IMR-90 (cell line): Measurements from ENCODE around the gene KCNG4. TPM values are rescaled to one million over a fixed set of nuclear protein-coding genes. Genes with fewer than 3 reads are reported as not detected.

Source experiments
- ATAC-seq: fragments of 200-7000 bp; cut with Tn5 transposase; 2 replicates; pipeline ENCODE4 v1.9.1; 2020; ENCODE audit warnings: low read depth, mild to moderate bottlenecking, moderate library complexity
- Bru-seq: library from RNA; stranded (reverse); fragments of 400-500 nt; gene quantifications from one replicate; lab custom pipeline; 2021; lab: Mats Ljungman, UMichigan
- BruChase-seq, 2 experiments: library from RNA; stranded (reverse); fragments of 400-500 nt; gene quantifications; one replicate each; lab custom pipeline; 2021; lab: Mats Ljungman, UMichigan
- BruUV-seq: library from RNA; stranded (reverse); fragments of 400-500 nt; replicated peaks from 2 replicates; lab custom pipeline; 2021; lab: Mats Ljungman, UMichigan
- CTCF ChIA-PET: fragments of 300-600 bp; formaldehyde crosslinking; extraction: SDS; loops from one replicate; lab custom pipeline; 2021; ENCODE audit warnings: antibody characterized with exemption; lab: Yijun Ruan, JAX
- POLR2A ChIA-PET: fragments of 300-600 bp; sonication (Branson Sonifier 250); formaldehyde crosslinking; loops from one replicate; lab custom pipeline; 2022; ENCODE audit warnings: antibody characterized with exemption; ENCODE audit not compliant: unreplicated experiment; lab: Charles Lee
- DNase-seq: peaks from one replicate; pipeline ENCODE4 v3.0.0; 2013
- H2AFZ ChIP-seq: replicated peaks from 2 replicates; pipeline ENCODE3; 2013; ENCODE audit warnings: low read length, mild to moderate bottlenecking; ENCODE audit not compliant: poor library complexity
- H2AK5ac ChIP-seq: 2 replicates; pipeline ENCODE4 v1.6.1; 2013; ENCODE audit warnings: low read depth, low read length, inconsistent platforms
- H2AK9ac ChIP-seq: replicated peaks from 2 replicates; pipeline ENCODE3; 2013; ENCODE audit warnings: mild to moderate bottlenecking, low read depth, low read length, moderate library complexity; ENCODE audit not compliant: poor library complexity
- H2BK120ac ChIP-seq: 2 replicates; pipeline ENCODE4 v1.6.1; 2013; ENCODE audit warnings: low read depth, low read length, inconsistent platforms
- H2BK15ac ChIP-seq: 3 replicates; pipeline ENCODE4 v1.6.1; 2013; ENCODE audit warnings: low read depth, low read length, inconsistent platforms
- H2BK20ac ChIP-seq: 2 replicates; pipeline ENCODE4 v1.6.1; 2013; ENCODE audit warnings: low read depth, mild to moderate bottlenecking, inconsistent platforms, low read length, moderate library complexity
- H2BK5ac ChIP-seq: 2 replicates; pipeline ENCODE4 v1.6.1; 2013; ENCODE audit warnings: mild to moderate bottlenecking, low read depth, low read length, inconsistent platforms; ENCODE audit not compliant: poor library complexity, severe bottlenecking
- H3K14ac ChIP-seq: replicated peaks from 2 replicates; pipeline ENCODE4 v1.6.1; 2013; ENCODE audit warnings: low read depth, low read length, inconsistent platforms
- H3K18ac ChIP-seq: 2 replicates; pipeline ENCODE4 v1.6.1; 2013; ENCODE audit warnings: low read depth, low read length, control low read depth
- H3K23ac ChIP-seq: 2 replicates; pipeline ENCODE4 v1.6.1; 2013; ENCODE audit warnings: low read depth, low read length, inconsistent platforms
- H3K27ac ChIP-seq: 2 replicates; pipeline ENCODE4 v1.5.1; 2013; ENCODE audit warnings: mild to moderate bottlenecking, control low read depth, low read length; ENCODE audit not compliant: insufficient read depth
- H3K27me3 ChIP-seq: 2 replicates; pipeline ENCODE4 v1.6.1; 2013; ENCODE audit warnings: low read length; ENCODE audit not compliant: control insufficient read depth, insufficient read depth
- H3K36me3 ChIP-seq: 2 replicates; pipeline ENCODE4 v1.6.1; 2013; ENCODE audit warnings: low read length, mixed read lengths; ENCODE audit not compliant: control insufficient read depth, insufficient read depth
- H3K4ac ChIP-seq: 2 replicates; pipeline ENCODE4 v1.6.1; 2013; ENCODE audit warnings: low read depth, low read length, inconsistent platforms
- H3K4me1 ChIP-seq: 2 replicates; pipeline ENCODE4 v1.6.1; 2013; ENCODE audit warnings: low read length, mixed read lengths; ENCODE audit not compliant: control insufficient read depth, insufficient read depth
- H3K4me2 ChIP-seq: 2 replicates; pipeline ENCODE4 v1.6.1; 2013; ENCODE audit warnings: low read depth, mild to moderate bottlenecking, control low read depth, low read length, moderate library complexity
- H3K4me3 ChIP-seq: 2 replicates; pipeline ENCODE4 v1.5.1; 2013; ENCODE audit warnings: low read depth, mild to moderate bottlenecking, control low read depth, low read length, moderate library complexity; ENCODE audit not compliant: insufficient read depth
- H3K56ac ChIP-seq: 2 replicates; pipeline ENCODE4 v1.6.1; 2013; ENCODE audit warnings: low read length, inconsistent platforms; ENCODE audit not compliant: insufficient read depth; ENCODE audit errors: extremely low read depth
- H3K79me1 ChIP-seq, 2 experiments: 2 replicates each; pipeline ENCODE4 v1.6.1; 2013; ENCODE audit warnings: low read length in 2 of 2, inconsistent platforms in 1 of 2, low read depth in 1 of 2
- H3K9ac ChIP-seq: 2 replicates; pipeline ENCODE4 v1.6.1; 2013; ENCODE audit warnings: low read depth, low read length, control low read depth
- H3K9me1 ChIP-seq: 2 replicates; pipeline ENCODE4 v1.6.1; 2013; ENCODE audit warnings: low read length, inconsistent platforms; ENCODE audit not compliant: insufficient read depth
- H3K9me3 ChIP-seq: 2 replicates; pipeline ENCODE4 v1.6.1; 2013; ENCODE audit warnings: low read length; ENCODE audit not compliant: control insufficient read depth, insufficient read depth
- H4K20me1 ChIP-seq: 2 replicates; pipeline ENCODE4 v1.6.1; 2013; ENCODE audit warnings: low read length, inconsistent platforms; ENCODE audit not compliant: insufficient read depth
- H4K5ac ChIP-seq: 2 replicates; pipeline ENCODE4 v1.6.1; 2013; ENCODE audit warnings: mild to moderate bottlenecking, low read depth, low read length, control low read depth
- H4K8ac ChIP-seq, 2 experiments: 2 replicates each; pipeline ENCODE4 v1.6.1; 2013; ENCODE audit warnings: low read depth in 2 of 2, low read length in 2 of 2, control low read depth in 1 of 2, inconsistent platforms in 1 of 2
- H4K91ac ChIP-seq: 2 replicates; pipeline ENCODE4 v1.6.1; 2013; ENCODE audit warnings: low read depth, low read length, inconsistent platforms; ENCODE audit not compliant: insufficient read depth
- BHLHE40 ChIP-seq: fragments of 150-350 bp; IDR thresholded peaks from 2 replicates; pipeline ENCODE4 v1.6.1; 2016; ENCODE audit warnings: mild to moderate bottlenecking, low read depth, low read length
- CEBPB ChIP-seq: IDR thresholded peaks from 2 replicates; pipeline ENCODE4 v1.6.1; 2012; ENCODE audit warnings: low read depth, low read length, improper control_type of control experiment
- CHD1 ChIP-seq: IDR thresholded peaks from 2 replicates; pipeline ENCODE4 v1.6.1; 2012; ENCODE audit warnings: low read depth, low read length, improper control_type of control experiment
- CTCF ChIP-seq: conservative IDR thresholded peaks from 2 replicates; pipeline ENCODE4 v1.5.1; 2012; ENCODE audit warnings: mild to moderate bottlenecking, low read depth, low read length, improper control_type of control experiment
- FOS ChIP-seq: fragments of 150-350 bp; IDR thresholded peaks from 2 replicates; pipeline ENCODE4 v1.6.1; 2016; ENCODE audit warnings: low read depth, low read length
- MAFK ChIP-seq: IDR thresholded peaks from 2 replicates; pipeline ENCODE4 v1.6.1; 2012; ENCODE audit warnings: low read depth, low read length, improper control_type of control experiment
- NFE2L2 ChIP-seq: fragments of 150-350 bp; IDR thresholded peaks from 2 replicates; pipeline ENCODE4 v1.6.1; 2016; ENCODE audit warnings: low read depth, mild to moderate bottlenecking, low read length
- POLR2A ChIP-seq: IDR thresholded peaks from 2 replicates; pipeline ENCODE4 v1.6.1; 2012; ENCODE audit warnings: mild to moderate bottlenecking, low read depth, low read length
- RAD21 ChIP-seq: IDR thresholded peaks from 2 replicates; pipeline ENCODE4 v1.6.1; 2012; ENCODE audit warnings: low read length, improper control_type of control experiment
- RCOR1 ChIP-seq: IDR thresholded peaks from 2 replicates; pipeline ENCODE4 v1.6.1; 2012; ENCODE audit warnings: mild to moderate bottlenecking, low read length, improper control_type of control experiment; ENCODE audit not compliant: insufficient replicate concordance
- RFX5 ChIP-seq: IDR thresholded peaks from 2 replicates; pipeline ENCODE4 v1.8.0; 2012; ENCODE audit warnings: low read depth, mild to moderate bottlenecking, low read length, moderate library complexity
- SMC3 ChIP-seq: fragments of 150-350 bp; IDR thresholded peaks from 2 replicates; pipeline ENCODE4 v1.6.1; 2016; ENCODE audit warnings: low read depth, mild to moderate bottlenecking, antibody characterized with exemption, low read length, moderate library complexity
- WGBS, 2 experiments: methylation state at CpG; one replicate each; pipeline versions ENCODE4 v1.1.5 to v1.1.7; 2013; ENCODE audit warnings: missing lambda C conversion rate in 2 of 2; ENCODE audit not compliant: insufficient read length in 1 of 2; ENCODE audit errors: extremely low coverage in 2 of 2; 5-methylcytosine and 5-hydroxymethylcytosine counted together
- dilution Hi-C: fragments of 300-500 bp; cut with HindIII; formaldehyde crosslinking; loops from one replicate; pipeline ENCODE4 v1.14.3; 2018; ENCODE audit warnings: low sequenced_read_pairs; ENCODE audit not compliant: unreplicated experiment
- in situ Hi-C: fragments of 300-500 bp; cut with MboI; formaldehyde crosslinking; loops from 3 replicates; pipeline ENCODE4 v1.14.3; 2019; ENCODE audit warnings: low sequenced_read_pairs, inconsistent platforms, mixed read lengths
- intact Hi-C: fragments of 100-400 bp; cut with micrococcal nuclease; formaldehyde crosslinking; loops from 2 replicates; pipeline ENCODE4 v1.10.0; 2022
- long read RNA-seq: library from polyadenylated mRNA; unstranded; transcript quantifications from one replicate; pipeline ENCODE4 v2.0.0, GENCODE V29; 2021; ENCODE audit not compliant: unreplicated experiment
- polyA plus RNA-seq, 3 experiments: library from polyadenylated mRNA; depleted of rRNA; stranded (reverse); fragments of >200 nt; gene quantifications; 2 replicates each; pipeline ENCODE4 v1.2.3, GENCODE V29; 2012; ENCODE audit warnings: low replicate concordance in 1 of 3
- total RNA-seq: library from RNA; depleted of rRNA; stranded (reverse); fragments of >200 nt; gene quantifications from 2 replicates; pipeline ENCODE4 v1.2.3, GENCODE V29; 2012; rRNA removed

Gene KCNG4
- not detected in 2 replicates for total RNA-seq
- polyA plus RNA-seq (2012; rRNA removed): not detected in 2 replicates
- polyA plus RNA-seq (2012; cell fraction: cytosol; rRNA removed): not detected in 2 replicates
- not detected in 2 replicates for polyA plus RNA-seq (2012; cell fraction: nucleus; rRNA removed; ENCODE audit: low replicate concordance)
- Bru-seq, nascent RNA: percentile 5 among the genes with signal in this experiment
- BruChase-seq, experiment 1, labeled RNA remaining after a 6-hour chase: not detected
- not detected for BruChase-seq, experiment 2, labeled RNA remaining after a 2-hour chase
- long read RNA-seq: 0 reads

DNA sequence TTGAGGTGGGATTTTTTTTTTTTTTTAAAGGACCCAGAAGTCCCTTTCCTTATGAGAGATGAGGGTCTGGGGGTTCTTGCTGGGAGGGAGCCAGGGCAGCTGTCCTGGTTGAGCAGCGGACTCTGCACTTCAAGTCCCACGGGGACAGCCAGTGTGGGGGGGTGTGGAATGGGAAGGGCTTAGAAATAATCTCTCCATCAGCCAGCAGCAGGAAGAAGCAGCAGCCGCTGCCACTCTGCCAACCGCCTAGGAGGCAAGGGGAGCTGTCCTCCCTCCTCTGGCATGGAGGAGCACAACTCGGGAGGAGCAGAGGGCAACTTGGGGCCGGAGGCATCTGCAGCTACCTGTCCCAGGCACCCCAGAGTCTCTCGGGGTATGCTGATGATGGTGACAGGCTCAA, at the start of gene KCNG4:
Gene KCNG4, minus strand, starts transcription at position 104 of the 400 bp plus-strand sequence. CDS start 2,527 bp downstream, outside the sequence.
- 27% methylated on average over 2 of the region's 7 CpGs; no CpG with 5 or more reads in 1 of the 2 experiments for WGBS, 2 experiments
- Histone ChIP-seq H4K91ac (no peak within 1 kb of the TSS), H3K9me3 (peaks cover 6% of the 10 kb centered on the region), H3K56ac (no peak within 1 kb of the TSS), H3K23ac (no peak within 1 kb of the TSS), H2BK15ac (no peak within 1 kb of the TSS), H3K36me3 (no peaks in the 10 kb centered on the region), H2AK5ac (no peak within 1 kb of the TSS), H3K4me1 (no peaks in the 10 kb centered on the region; the same call in 1 of the 2 replicates), H4K5ac (no peak within 1 kb of the TSS), H3K79me1 (no peaks in the 10 kb centered on the region), H4K20me1 (no peaks in the 10 kb centered on the region), H3K4me3 (no peak within 1 kb of the TSS), H2AFZ (no peak within 1 kb of the TSS), H3K9ac (no peak within 1 kb of the TSS), H3K4me2 (no peak within 1 kb of the TSS), H3K18ac (no peak within 1 kb of the TSS), H3K9me1 (no peaks in the 10 kb centered on the region), H2BK20ac (no peak within 1 kb of the TSS), H3K27me3 (peaks cover 69% of the 10 kb centered on the region), H2BK5ac (no peak within 1 kb of the TSS), H2BK120ac (no peak within 1 kb of the TSS), H2AK9ac (no peak within 1 kb of the TSS), H3K4ac (no peak within 1 kb of the TSS), H3K14ac (no peak within 1 kb of the TSS), H4K8ac (no peak within 1 kb of the TSS), H3K27ac (no peak within 1 kb of the TSS)
- intact Hi-C loops: no loop called here
- BruUV-seq: no TSS peak
- in situ Hi-C loops: no loop called here
- DNase-seq (no peak), ATAC-seq (no peak)
- TF ChIP-seq FOS: no peak
- TF ChIP-seq POLR2A: no peak
- TF ChIP-seq CEBPB: no peak
- TF ChIP-seq CTCF: no peak
- no peak for TF ChIP-seq CHD1
- TF ChIP-seq MAFK: no peak
- TF ChIP-seq RAD21: no peak
- TF ChIP-seq RFX5: no peak
- TF ChIP-seq NFE2L2: no peak
- no peak for TF ChIP-seq BHLHE40
- TF ChIP-seq RCOR1: no peak
- no peak for TF ChIP-seq SMC3
- CTCF ChIA-PET: no interaction called here
- dilution Hi-C loops: no loop called here
- POLR2A ChIA-PET: no interaction called here
